Smooth muscle cell (in vitro differentiated cells): ENCODE results near the gene TRAF1. TPM values are rescaled to one million over a fixed set of nuclear protein-coding genes. Genes with fewer than 3 reads are reported as not detected.

Experiments used
- DNase-seq: peaks from one replicate; lab custom pipeline; 2025; ENCODE audit not compliant: unreplicated experiment; lab: John Stamatoyannopoulos, UW
- H2AFZ ChIP-seq: fragments of 200-600 bp; sonication (generic); 2 replicates; pipeline ENCODE4 v1.6.0; 2016; ENCODE audit warnings: antibody characterized with exemption, low read depth, mild to moderate bottlenecking
- H3F3A ChIP-seq: fragments of 200-600 bp; sonication (generic); 2 replicates; pipeline ENCODE4 v1.6.0; 2017; ENCODE audit warnings: antibody characterized with exemption, low read depth
- H3K27ac ChIP-seq: fragments of 200-600 bp; sonication (generic); 2 replicates; pipeline ENCODE4 v1.5.1; 2016; ENCODE audit warnings: low read depth, mild to moderate bottlenecking
- H3K27me3 ChIP-seq: fragments of 200-600 bp; sonication (generic); 2 replicates; pipeline ENCODE4 v1.6.1; 2016; ENCODE audit warnings: low read depth, mild to moderate bottlenecking
- H3K36me3 ChIP-seq: fragments of 200-600 bp; sonication (generic); 2 replicates; pipeline ENCODE4 v1.5.1; 2016; ENCODE audit warnings: low read depth
- H3K4me1 ChIP-seq: fragments of 200-600 bp; sonication (generic); 2 replicates; pipeline ENCODE4 v1.5.1; 2016; ENCODE audit warnings: low read depth
- H3K4me2 ChIP-seq: fragments of 200-600 bp; sonication (generic); 2 replicates; pipeline ENCODE4 v1.6.0; 2016; ENCODE audit warnings: mild to moderate bottlenecking
- H3K4me3 ChIP-seq: fragments of 200-600 bp; sonication (generic); 2 replicates; pipeline ENCODE4 v1.5.1; 2016; ENCODE audit warnings: mild to moderate bottlenecking
- H3K79me2 ChIP-seq: fragments of 200-600 bp; sonication (generic); 2 replicates; pipeline ENCODE4 v1.6.0; 2016; ENCODE audit warnings: low read depth, mild to moderate bottlenecking
- H3K9ac ChIP-seq: fragments of 200-600 bp; sonication (generic); 2 replicates; pipeline ENCODE4 v1.6.0; 2016; ENCODE audit warnings: low read depth
- H3K9me3 ChIP-seq: fragments of 200-600 bp; sonication (generic); replicated peaks from 2 replicates; pipeline ENCODE4 v1.5.1; 2016; ENCODE audit warnings: low read depth
- H4K20me1 ChIP-seq: fragments of 200-600 bp; sonication (generic); 2 replicates; pipeline ENCODE4 v1.6.0; 2016; ENCODE audit warnings: low read depth
- CTCF ChIP-seq: fragments of 200-600 bp; sonication (generic); IDR thresholded peaks from 2 replicates; pipeline ENCODE4 v1.5.1; 2017; ENCODE audit warnings: borderline replicate concordance, mild to moderate bottlenecking, antibody characterized with exemption; ENCODE audit not compliant: insufficient read depth, poor library complexity, severe bottlenecking
- WGBS: methylation state at CpG from one replicate; pipeline ENCODE4 v1.1.7; 2016; ENCODE audit warnings: low lambda C conversion rate; 5-methylcytosine and 5-hydroxymethylcytosine counted together
- polyA plus RNA-seq: library from polyadenylated mRNA; unstranded; fragments of >200 nt; fragmentation: Nextera tagmentation; extraction: Ambion mirVana; gene quantifications from 2 replicates; pipeline ENCODE4 v1.2.1, GENCODE V29; 2016
- total RNA-seq: library from RNA; depleted of rRNA; stranded (reverse); fragments of >200 nt; gene quantifications from 2 replicates; pipeline ENCODE4 v1.2.3, GENCODE V29; 2014

The TRAF1 gene
- total and polyA plus RNA-seq, 2 experiments from 2014 or later, result 2.9 to 5.4 TPM

GRCh38 chr9:120904061-120904977 is 22.3 kb downstream of the TRAF1 start:
- H3K4me1 ChIP-seq, result no peaks in the 10 kb centered on the region
- no peak overlapping the region for H3K4me2 ChIP-seq
- no peaks in the 10 kb centered on the region for H3K36me3 ChIP-seq
- H3K9me3 ChIP-seq, result no peaks in the 10 kb centered on the region
- H3K4me3 ChIP-seq, result no peak overlapping the region
- no peak for DNase-seq
- no peaks in the 10 kb centered on the region for H4K20me1 ChIP-seq
- H2AFZ ChIP-seq, result no peak overlapping the region
- H3K79me2 ChIP-seq, result no peaks in the 10 kb centered on the region
- TF ChIP-seq CTCF, result no peak
- WGBS, result 88% methylated on average over 16 of the region's 16 CpGs
- H3K9ac ChIP-seq, result no peak overlapping the region
- no peaks in the 10 kb centered on the region for H3K27me3 ChIP-seq
- no peaks in the 10 kb centered on the region for H3F3A ChIP-seq
- no peak overlapping the region for H3K27ac ChIP-seq

GRCh38 chr9:120902569-120903535 is 23.7 kb downstream of the TRAF1 start:
- no peaks in the 10 kb centered on the region for H3K9me3 ChIP-seq
- H3K27me3 ChIP-seq, result no peaks in the 10 kb centered on the region
- no peak overlapping the region for H3K4me3 ChIP-seq
- DNase-seq, result no peak
- TF ChIP-seq CTCF, result no peak
- no peak overlapping the region for H3K9ac ChIP-seq
- H3K36me3 ChIP-seq, result no peaks in the 10 kb centered on the region
- no peak overlapping the region for H2AFZ ChIP-seq
- no peak overlapping the region for H3K27ac ChIP-seq
- WGBS, result 89% methylated on average over 14 of the region's 14 CpGs
- no peaks in the 10 kb centered on the region for H3K79me2 ChIP-seq
- no peak overlapping the region for H3K4me2 ChIP-seq
- no peaks in the 10 kb centered on the region for H3F3A ChIP-seq
- no peaks in the 10 kb centered on the region for H3K4me1 ChIP-seq
- H4K20me1 ChIP-seq, result no peaks in the 10 kb centered on the region

GRCh38 chr9:120901755-120902568 is 24.6 kb downstream of the TRAF1 start:
- no peak for DNase-seq
- no peak overlapping the region for H3K9ac ChIP-seq
- no peak for TF ChIP-seq CTCF
- H3K4me2 ChIP-seq, result no peak overlapping the region
- H2AFZ ChIP-seq, result no peak overlapping the region
- no peaks in the 10 kb centered on the region for H3K79me2 ChIP-seq
- 87% methylated on average over 12 of the region's 12 CpGs for WGBS
- no peak overlapping the region for H3K27ac ChIP-seq
- H3K4me3 ChIP-seq, result no peak overlapping the region
- no peaks in the 10 kb centered on the region for H3K9me3 ChIP-seq
- no peaks in the 10 kb centered on the region for H3K27me3 ChIP-seq
- no peaks in the 10 kb centered on the region for H3K4me1 ChIP-seq
- H3F3A ChIP-seq, result no peaks in the 10 kb centered on the region
- H4K20me1 ChIP-seq, result no peaks in the 10 kb centered on the region
- H3K36me3 ChIP-seq, result no peaks in the 10 kb centered on the region
